Ishikawa (cell line): ENCODE data around the gene CCL27.

ENCODE experiments used
- EGR1 ChIP-seq: IDR thresholded peaks from 2 replicates; pipeline ENCODE4 v1.6.1; 2012
- EP300 ChIP-seq: IDR thresholded peaks from 2 replicates; pipeline ENCODE4 v1.6.1; 2012; ENCODE audit warnings: borderline replicate concordance
- MAX ChIP-seq: IDR thresholded peaks from 2 replicates; pipeline ENCODE4 v1.6.1; 2012
- YY1 ChIP-seq: IDR thresholded peaks from 2 replicates; pipeline ENCODE4 v1.6.1; 2012; ENCODE audit warnings: low read depth
- TF ChIP-seq, protein P1 (sequence below): IDR thresholded peaks from 2 replicates; pipeline ENCODE4 v1.6.1; 2012; ENCODE audit warnings: low read depth, mild to moderate bottlenecking
- TF ChIP-seq, protein P2 (sequence below): IDR thresholded peaks from 2 replicates; pipeline ENCODE4 v1.6.1; 2012

GRCh38 chr9:34624475-34625185 is 37.8 kb downstream of the CCL27 start:
- TF ChIP-seq MAX = no peak
- TF ChIP-seq, protein P1, sequence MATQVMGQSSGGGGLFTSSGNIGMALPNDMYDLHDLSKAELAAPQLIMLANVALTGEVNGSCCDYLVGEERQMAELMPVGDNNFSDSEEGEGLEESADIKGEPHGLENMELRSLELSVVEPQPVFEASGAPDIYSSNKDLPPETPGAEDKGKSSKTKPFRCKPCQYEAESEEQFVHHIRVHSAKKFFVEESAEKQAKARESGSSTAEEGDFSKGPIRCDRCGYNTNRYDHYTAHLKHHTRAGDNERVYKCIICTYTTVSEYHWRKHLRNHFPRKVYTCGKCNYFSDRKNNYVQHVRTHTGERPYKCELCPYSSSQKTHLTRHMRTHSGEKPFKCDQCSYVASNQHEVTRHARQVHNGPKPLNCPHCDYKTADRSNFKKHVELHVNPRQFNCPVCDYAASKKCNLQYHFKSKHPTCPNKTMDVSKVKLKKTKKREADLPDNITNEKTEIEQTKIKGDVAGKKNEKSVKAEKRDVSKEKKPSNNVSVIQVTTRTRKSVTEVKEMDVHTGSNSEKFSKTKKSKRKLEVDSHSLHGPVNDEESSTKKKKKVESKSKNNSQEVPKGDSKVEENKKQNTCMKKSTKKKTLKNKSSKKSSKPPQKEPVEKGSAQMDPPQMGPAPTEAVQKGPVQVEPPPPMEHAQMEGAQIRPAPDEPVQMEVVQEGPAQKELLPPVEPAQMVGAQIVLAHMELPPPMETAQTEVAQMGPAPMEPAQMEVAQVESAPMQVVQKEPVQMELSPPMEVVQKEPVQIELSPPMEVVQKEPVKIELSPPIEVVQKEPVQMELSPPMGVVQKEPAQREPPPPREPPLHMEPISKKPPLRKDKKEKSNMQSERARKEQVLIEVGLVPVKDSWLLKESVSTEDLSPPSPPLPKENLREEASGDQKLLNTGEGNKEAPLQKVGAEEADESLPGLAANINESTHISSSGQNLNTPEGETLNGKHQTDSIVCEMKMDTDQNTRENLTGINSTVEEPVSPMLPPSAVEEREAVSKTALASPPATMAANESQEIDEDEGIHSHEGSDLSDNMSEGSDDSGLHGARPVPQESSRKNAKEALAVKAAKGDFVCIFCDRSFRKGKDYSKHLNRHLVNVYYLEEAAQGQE = no peak
- TF ChIP-seq EP300 = no peak
- no peak for TF ChIP-seq YY1
- TF ChIP-seq, protein P2, sequence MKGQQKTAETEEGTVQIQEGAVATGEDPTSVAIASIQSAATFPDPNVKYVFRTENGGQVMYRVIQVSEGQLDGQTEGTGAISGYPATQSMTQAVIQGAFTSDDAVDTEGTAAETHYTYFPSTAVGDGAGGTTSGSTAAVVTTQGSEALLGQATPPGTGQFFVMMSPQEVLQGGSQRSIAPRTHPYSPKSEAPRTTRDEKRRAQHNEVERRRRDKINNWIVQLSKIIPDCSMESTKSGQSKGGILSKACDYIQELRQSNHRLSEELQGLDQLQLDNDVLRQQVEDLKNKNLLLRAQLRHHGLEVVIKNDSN = no peak
- TF ChIP-seq EGR1 = no peak
